HCT116 (cell line): Measurements from ENCODE around the gene NAV3.

ENCODE experiments used
- CEBPB ChIP-seq: IDR thresholded peaks from 2 replicates; pipeline ENCODE4 v1.6.1; 2012; ENCODE audit warnings: low read depth
- EGR1 ChIP-seq: IDR thresholded peaks from 2 replicates; pipeline ENCODE4 v1.6.1; 2012; ENCODE audit warnings: low read depth
- ELF1 ChIP-seq: IDR thresholded peaks from 2 replicates; pipeline ENCODE4 v1.6.1; 2012; ENCODE audit warnings: low read depth, borderline replicate concordance
- EZH2phosphoT487 ChIP-seq: fragments of 200-600 bp; IDR thresholded peaks from 2 replicates; pipeline ENCODE4 v1.6.1; 2018; ENCODE audit warnings: antibody characterized with exemption, borderline replicate concordance
- POLR2A ChIP-seq: IDR thresholded peaks from 2 replicates; pipeline ENCODE4 v1.7.0; 2011; ENCODE audit warnings: borderline replicate concordance; ENCODE audit not compliant: insufficient read depth, insufficient read length; ENCODE audit errors: extremely low read depth
- POLR2AphosphoS5 ChIP-seq: IDR thresholded peaks from 2 replicates; pipeline ENCODE4 v1.6.1; 2011; ENCODE audit warnings: mild to moderate bottlenecking, low read depth, low read length, moderate library complexity
- TCF7L2 ChIP-seq: IDR thresholded peaks from 2 replicates; pipeline ENCODE4 v1.7.0; 2011; ENCODE audit warnings: borderline replicate concordance, inconsistent platforms; ENCODE audit not compliant: insufficient read depth, insufficient read length; ENCODE audit errors: extremely low read depth
- YY1 ChIP-seq: IDR thresholded peaks from 2 replicates; pipeline ENCODE4 v1.6.1; 2011; ENCODE audit warnings: low read length, low read depth, moderate library complexity, mild to moderate bottlenecking; ENCODE audit not compliant: insufficient replicate concordance; ENCODE audit errors: extremely low read depth
- ZNF274 ChIP-seq: fragments of 200-500 bp; sonication (Bioruptor generic); IDR thresholded peaks from 2 replicates; pipeline ENCODE4 v1.6.1; 2014; ENCODE audit warnings: mild to moderate bottlenecking, low read depth, low read length, inconsistent platforms
- TF ChIP-seq, protein P1 (sequence below), 3 experiments: fragments of 200-600 bp in 1 of 3; sonication (generic) in 1 of 3; IDR thresholded peaks in 2 of 3; conservative IDR thresholded peaks in 1 of 3; 2 replicates each; pipeline ENCODE4 v1.5.1; 2012 to 2017; ENCODE audit warnings: low read depth in 2 of 3, low read length in 2 of 3, antibody characterized with exemption in 1 of 3, borderline replicate concordance in 1 of 3, control low read depth in 1 of 3, mild to moderate bottlenecking in 1 of 3, mixed read lengths in 1 of 3, mixed run types in 1 of 3, moderate library complexity in 1 of 3; ENCODE audit not compliant: insufficient read depth in 1 of 3
- TF ChIP-seq, protein P2 (sequence below): IDR thresholded peaks from 2 replicates; pipeline ENCODE4 v1.6.1; 2012; ENCODE audit warnings: low read depth

DNA sequence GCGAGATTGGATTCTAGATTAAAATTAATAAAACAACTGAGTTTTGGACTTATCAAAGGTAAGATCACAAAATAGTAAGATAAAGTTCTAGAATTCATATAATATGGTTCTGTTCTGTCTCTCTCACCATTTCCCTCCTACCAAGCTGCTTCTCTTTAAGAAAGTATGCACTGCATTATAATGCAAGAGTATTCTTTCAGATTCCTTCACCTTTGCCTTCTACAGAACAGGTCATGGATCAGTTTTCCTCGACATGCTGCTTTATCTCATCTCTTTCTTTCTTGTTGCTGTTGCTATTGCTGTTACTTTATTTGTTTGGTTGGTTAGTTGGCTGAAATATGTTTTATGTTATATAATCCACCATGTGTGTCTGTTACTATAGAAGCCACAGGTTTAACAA lies 357.0 kb downstream of the NAV3 start:
- no peak for TF ChIP-seq POLR2A
- TF ChIP-seq, protein P1, sequence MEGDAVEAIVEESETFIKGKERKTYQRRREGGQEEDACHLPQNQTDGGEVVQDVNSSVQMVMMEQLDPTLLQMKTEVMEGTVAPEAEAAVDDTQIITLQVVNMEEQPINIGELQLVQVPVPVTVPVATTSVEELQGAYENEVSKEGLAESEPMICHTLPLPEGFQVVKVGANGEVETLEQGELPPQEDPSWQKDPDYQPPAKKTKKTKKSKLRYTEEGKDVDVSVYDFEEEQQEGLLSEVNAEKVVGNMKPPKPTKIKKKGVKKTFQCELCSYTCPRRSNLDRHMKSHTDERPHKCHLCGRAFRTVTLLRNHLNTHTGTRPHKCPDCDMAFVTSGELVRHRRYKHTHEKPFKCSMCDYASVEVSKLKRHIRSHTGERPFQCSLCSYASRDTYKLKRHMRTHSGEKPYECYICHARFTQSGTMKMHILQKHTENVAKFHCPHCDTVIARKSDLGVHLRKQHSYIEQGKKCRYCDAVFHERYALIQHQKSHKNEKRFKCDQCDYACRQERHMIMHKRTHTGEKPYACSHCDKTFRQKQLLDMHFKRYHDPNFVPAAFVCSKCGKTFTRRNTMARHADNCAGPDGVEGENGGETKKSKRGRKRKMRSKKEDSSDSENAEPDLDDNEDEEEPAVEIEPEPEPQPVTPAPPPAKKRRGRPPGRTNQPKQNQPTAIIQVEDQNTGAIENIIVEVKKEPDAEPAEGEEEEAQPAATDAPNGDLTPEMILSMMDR (IDR thresholded peaks at IDR 0.05 in 2 of 3, conservative IDR thresholded peaks at IDR 0.05 in 1 of 3; ENCODE audit: borderline replicate concordance in 1 of 3, insufficient read depth in 1 of 3, low read depth in 2 of 3, low read length in 2 of 3): no peak
- TF ChIP-seq, protein P2, sequence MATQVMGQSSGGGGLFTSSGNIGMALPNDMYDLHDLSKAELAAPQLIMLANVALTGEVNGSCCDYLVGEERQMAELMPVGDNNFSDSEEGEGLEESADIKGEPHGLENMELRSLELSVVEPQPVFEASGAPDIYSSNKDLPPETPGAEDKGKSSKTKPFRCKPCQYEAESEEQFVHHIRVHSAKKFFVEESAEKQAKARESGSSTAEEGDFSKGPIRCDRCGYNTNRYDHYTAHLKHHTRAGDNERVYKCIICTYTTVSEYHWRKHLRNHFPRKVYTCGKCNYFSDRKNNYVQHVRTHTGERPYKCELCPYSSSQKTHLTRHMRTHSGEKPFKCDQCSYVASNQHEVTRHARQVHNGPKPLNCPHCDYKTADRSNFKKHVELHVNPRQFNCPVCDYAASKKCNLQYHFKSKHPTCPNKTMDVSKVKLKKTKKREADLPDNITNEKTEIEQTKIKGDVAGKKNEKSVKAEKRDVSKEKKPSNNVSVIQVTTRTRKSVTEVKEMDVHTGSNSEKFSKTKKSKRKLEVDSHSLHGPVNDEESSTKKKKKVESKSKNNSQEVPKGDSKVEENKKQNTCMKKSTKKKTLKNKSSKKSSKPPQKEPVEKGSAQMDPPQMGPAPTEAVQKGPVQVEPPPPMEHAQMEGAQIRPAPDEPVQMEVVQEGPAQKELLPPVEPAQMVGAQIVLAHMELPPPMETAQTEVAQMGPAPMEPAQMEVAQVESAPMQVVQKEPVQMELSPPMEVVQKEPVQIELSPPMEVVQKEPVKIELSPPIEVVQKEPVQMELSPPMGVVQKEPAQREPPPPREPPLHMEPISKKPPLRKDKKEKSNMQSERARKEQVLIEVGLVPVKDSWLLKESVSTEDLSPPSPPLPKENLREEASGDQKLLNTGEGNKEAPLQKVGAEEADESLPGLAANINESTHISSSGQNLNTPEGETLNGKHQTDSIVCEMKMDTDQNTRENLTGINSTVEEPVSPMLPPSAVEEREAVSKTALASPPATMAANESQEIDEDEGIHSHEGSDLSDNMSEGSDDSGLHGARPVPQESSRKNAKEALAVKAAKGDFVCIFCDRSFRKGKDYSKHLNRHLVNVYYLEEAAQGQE: no peak
- no peak for TF ChIP-seq ELF1
- TF ChIP-seq YY1: no peak
- no peak for TF ChIP-seq EZH2phosphoT487
- TF ChIP-seq EGR1: no peak
- no peak for TF ChIP-seq ZNF274
- no peak for TF ChIP-seq TCF7L2
- no peak for TF ChIP-seq POLR2AphosphoS5
- no peak for TF ChIP-seq CEBPB
